Endothelial cell of umbilical vein (primary cell): Measurements from ENCODE around the gene TARS1.

Experiments
- EZH2 ChIP-seq: IDR thresholded peaks from 2 replicates; pipeline ENCODE4 v1.6.1; 2012; ENCODE audit warnings: borderline replicate concordance, low read depth, mild to moderate bottlenecking, moderate library complexity, low read length, inconsistent platforms; ENCODE audit not compliant: severe bottlenecking
- POLR2A ChIP-seq: IDR thresholded peaks from 2 replicates; pipeline ENCODE4 v1.6.1; 2012; ENCODE audit warnings: low read depth, mild to moderate bottlenecking, control low read depth, low read length
- POLR2AphosphoS5 ChIP-seq: IDR thresholded peaks from 2 replicates; pipeline ENCODE4 v1.6.1; 2012; ENCODE audit warnings: low read depth, mild to moderate bottlenecking, control low read depth, low read length, moderate library complexity; ENCODE audit not compliant: insufficient read depth
- TF ChIP-seq, protein P1 (sequence below), 2 donors: IDR thresholded peaks; 1 replicate in 1 of 2; 2 replicates in 1 of 2; pipeline ENCODE4 v1.5.1; 2011; ENCODE audit warnings: low read length in 2 of 2, mild to moderate bottlenecking in 2 of 2, moderate library complexity in 2 of 2, control low read depth in 1 of 2, inconsistent platforms in 1 of 2, low read depth in 1 of 2; ENCODE audit not compliant: insufficient read depth in 1 of 2; ENCODE audit errors: extremely low read depth in 1 of 2

- TF ChIP-seq, protein P1, sequence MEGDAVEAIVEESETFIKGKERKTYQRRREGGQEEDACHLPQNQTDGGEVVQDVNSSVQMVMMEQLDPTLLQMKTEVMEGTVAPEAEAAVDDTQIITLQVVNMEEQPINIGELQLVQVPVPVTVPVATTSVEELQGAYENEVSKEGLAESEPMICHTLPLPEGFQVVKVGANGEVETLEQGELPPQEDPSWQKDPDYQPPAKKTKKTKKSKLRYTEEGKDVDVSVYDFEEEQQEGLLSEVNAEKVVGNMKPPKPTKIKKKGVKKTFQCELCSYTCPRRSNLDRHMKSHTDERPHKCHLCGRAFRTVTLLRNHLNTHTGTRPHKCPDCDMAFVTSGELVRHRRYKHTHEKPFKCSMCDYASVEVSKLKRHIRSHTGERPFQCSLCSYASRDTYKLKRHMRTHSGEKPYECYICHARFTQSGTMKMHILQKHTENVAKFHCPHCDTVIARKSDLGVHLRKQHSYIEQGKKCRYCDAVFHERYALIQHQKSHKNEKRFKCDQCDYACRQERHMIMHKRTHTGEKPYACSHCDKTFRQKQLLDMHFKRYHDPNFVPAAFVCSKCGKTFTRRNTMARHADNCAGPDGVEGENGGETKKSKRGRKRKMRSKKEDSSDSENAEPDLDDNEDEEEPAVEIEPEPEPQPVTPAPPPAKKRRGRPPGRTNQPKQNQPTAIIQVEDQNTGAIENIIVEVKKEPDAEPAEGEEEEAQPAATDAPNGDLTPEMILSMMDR (IDR thresholded peaks at IDR 0.05; ENCODE audit: extremely low read depth in 1 of 2, insufficient read depth in 1 of 2, low read depth in 1 of 2, low read length in 2 of 2): no peak
- TF ChIP-seq POLR2A (no peak), EZH2 (no peak), POLR2AphosphoS5 (no peak)
Observed at GRCh38 chr5:33489481-33490067, 48.8 kb downstream of the TARS1 start.
